Measurements from ENCODE around the gene SVOP.

- no peak for TF ChIP-seq EZH2 (IDR thresholded peaks at IDR 0.05; ENCODE audit: borderline replicate concordance, low read depth, low read length, severe bottlenecking)
- TF ChIP-seq CTCF (IDR thresholded peaks at IDR 0.05; ENCODE audit: borderline replicate concordance, extremely low read depth, low read length, poor library complexity, severe bottlenecking): no peak
Measured at GRCh38 chr12:109016016-109016415, 4.9 kb downstream of the SVOP start.

All from DND-41 (cell line).